RWPE1 (cell line): ENCODE data around the gene TIMP2.
"Not testable (repeated sequence)": the region's sequence is repeated elsewhere in the genome, so short reads cannot be mapped to it uniquely, and the experiment has no call there.

Source experiments
- CTCF ChIA-PET: fragments of 350-600 bp; sonication (Branson Sonifier 250); formaldehyde crosslinking; extraction: SDS; loops from one replicate; lab custom pipeline; 2021; lab: Yijun Ruan, JAX
- POLR2A ChIA-PET: fragments of 400-600 bp; formaldehyde crosslinking; extraction: SDS; loops from one replicate; lab custom pipeline; 2020; ENCODE audit warnings: antibody characterized with exemption; ENCODE audit not compliant: low non-redundant PET; lab: Yijun Ruan, JAX
- DNase-seq: peaks from one replicate; pipeline ENCODE4 v3.0.0; 2012; ENCODE audit warnings: low spot score
- H3K27ac ChIP-seq: fragments of 450-650 bp; 2 replicates; pipeline ENCODE4 v1.5.1; 2017
- TF ChIP-seq, protein P1 (sequence below): fragments of 450-650 bp; conservative IDR thresholded peaks from 2 replicates; pipeline ENCODE4 v1.5.1; 2017; ENCODE audit warnings: low read depth, mild to moderate bottlenecking

TIMP2 gene

DNA sequence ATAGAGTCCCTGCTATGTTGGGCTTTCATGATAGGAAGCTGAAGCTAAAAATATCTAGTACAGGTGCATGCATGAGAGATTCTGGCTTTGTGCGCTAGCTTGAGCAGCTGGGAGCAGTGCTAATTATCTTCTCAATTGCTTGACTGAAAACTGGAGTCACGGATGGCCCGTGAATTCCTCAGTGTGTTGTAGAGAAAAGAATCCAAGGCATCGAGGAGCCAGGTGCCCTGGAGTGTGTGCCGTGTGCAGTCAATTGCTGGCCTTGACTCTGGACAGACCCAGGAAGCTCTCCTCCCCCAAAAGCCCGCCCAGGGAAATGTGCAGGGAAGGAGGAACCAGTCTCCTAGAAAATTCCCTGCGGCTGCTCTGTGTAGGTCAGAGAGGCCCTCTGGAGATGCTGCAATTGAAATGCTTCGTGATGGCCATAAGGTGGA, 40.3 kb upstream of the TIMP2 start:
- peak overlapping the region; percentile 3; the same call in 1 of the 2 replicates for H3K27ac ChIP-seq
- CTCF ChIA-PET = interaction anchor here (0.9 kb wide), 1 partner anchor 42 kb away, joined by 3 read pairs; no protein-coding TSS in a partner anchor
- POLR2A ChIA-PET = interaction anchor here (0.5 kb wide), 1 partner anchor 21 kb away, joined by 7 read pairs; no protein-coding TSS in a partner anchor
- TF ChIP-seq, protein P1, sequence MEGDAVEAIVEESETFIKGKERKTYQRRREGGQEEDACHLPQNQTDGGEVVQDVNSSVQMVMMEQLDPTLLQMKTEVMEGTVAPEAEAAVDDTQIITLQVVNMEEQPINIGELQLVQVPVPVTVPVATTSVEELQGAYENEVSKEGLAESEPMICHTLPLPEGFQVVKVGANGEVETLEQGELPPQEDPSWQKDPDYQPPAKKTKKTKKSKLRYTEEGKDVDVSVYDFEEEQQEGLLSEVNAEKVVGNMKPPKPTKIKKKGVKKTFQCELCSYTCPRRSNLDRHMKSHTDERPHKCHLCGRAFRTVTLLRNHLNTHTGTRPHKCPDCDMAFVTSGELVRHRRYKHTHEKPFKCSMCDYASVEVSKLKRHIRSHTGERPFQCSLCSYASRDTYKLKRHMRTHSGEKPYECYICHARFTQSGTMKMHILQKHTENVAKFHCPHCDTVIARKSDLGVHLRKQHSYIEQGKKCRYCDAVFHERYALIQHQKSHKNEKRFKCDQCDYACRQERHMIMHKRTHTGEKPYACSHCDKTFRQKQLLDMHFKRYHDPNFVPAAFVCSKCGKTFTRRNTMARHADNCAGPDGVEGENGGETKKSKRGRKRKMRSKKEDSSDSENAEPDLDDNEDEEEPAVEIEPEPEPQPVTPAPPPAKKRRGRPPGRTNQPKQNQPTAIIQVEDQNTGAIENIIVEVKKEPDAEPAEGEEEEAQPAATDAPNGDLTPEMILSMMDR = no peak
- DNase-seq = no peak

DNA sequence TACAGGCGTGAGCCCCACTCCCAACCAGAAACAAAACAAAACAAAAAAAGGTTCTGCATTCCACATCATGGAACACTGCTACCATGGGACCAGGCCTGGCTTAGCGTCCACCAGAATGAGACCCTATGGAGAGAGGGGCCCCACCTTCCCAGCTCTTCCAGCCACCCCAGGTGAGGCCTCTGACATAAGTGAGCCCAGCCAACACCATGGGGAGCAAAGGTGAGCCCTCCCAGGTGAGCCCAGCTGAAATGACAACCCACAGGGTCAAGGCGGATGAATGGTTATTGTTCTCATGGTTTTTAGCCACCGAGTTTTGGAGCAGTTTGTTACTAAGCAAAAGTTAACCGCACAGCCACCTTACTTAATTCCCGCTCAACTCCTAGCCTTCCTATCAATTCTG, 38.2 kb upstream of the TIMP2 start:
- ChIA-PET POLR2A (no interaction called here), CTCF (interaction anchor here (0.7 kb wide), 1 partner anchor 92 kb away, joined by 4 read pairs; no protein-coding TSS in a partner anchor)
- no peak overlapping the region for H3K27ac ChIP-seq
- no peak for DNase-seq
- TF ChIP-seq, protein P1 = no peak

DNA sequence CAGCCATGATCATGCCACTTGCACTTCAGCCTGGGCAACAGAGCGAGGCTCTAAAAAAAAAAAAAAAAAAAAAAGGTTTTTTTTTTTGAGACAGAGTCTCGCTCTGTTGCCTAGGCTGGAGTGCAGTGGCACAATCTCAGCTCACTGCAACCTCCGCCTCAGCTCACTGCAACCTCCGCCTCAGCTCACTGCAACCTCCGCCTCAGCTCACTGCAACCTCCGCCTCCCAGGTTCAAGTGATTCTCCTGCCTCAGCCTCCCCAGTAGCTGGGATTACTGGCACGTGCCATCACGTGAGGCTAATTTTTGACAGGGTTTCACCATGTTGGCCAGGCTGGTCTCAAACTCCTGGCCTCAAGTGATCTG, 37.8 kb upstream of the TIMP2 start:
- CTCF ChIA-PET = interaction anchor here (0.7 to 0.9 kb wide), 2 partner anchors 8 to 92 kb away, joined by 4 to 5 read pairs; no protein-coding TSS in a partner anchor
- DNase-seq, H3K27ac ChIP-seq, POLR2A ChIA-PET: not testable (repeated sequence)

DNA sequence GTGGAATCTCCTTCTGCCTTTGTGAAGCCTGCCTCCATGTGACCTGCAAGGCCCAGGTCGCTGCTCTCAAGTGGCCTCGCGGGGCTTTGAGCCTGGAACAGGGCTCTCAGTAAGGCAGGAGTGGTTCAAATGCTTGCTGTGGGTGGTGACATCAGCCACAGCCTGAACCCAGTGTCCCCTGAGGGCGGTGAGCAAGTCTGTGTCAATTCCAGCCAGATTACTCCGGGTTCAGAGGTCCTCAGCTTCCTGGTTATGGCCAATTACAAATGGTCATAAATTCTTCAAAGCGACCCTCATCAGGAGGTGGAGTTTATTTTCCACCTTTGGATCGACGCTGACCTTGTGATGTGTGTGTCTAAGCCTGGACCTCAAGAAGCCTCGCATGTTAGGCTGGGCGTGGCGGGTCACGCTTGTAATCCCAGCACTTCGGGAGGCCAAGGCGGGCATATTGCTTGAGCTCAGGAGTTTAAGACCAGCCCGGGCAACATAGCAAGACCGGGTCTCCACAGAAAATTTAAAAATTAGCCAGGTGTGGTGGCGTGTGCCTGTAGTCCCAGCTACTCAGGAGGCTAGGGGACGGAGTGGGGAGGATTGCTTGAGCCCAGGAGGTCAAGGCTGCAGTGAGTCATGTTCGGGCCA, 37.3 kb upstream of the TIMP2 start:
- ChIA-PET CTCF (interaction anchor here (0.7 to 0.9 kb wide), 2 partner anchors 8 to 92 kb away, joined by 4 to 5 read pairs; no protein-coding TSS in a partner anchor), POLR2A (no interaction called here)
- TF ChIP-seq, protein P1 = no peak
- DNase-seq = no peak
- H3K27ac ChIP-seq = no peak overlapping the region; the same call in 1 of the 2 replicates

DNA sequence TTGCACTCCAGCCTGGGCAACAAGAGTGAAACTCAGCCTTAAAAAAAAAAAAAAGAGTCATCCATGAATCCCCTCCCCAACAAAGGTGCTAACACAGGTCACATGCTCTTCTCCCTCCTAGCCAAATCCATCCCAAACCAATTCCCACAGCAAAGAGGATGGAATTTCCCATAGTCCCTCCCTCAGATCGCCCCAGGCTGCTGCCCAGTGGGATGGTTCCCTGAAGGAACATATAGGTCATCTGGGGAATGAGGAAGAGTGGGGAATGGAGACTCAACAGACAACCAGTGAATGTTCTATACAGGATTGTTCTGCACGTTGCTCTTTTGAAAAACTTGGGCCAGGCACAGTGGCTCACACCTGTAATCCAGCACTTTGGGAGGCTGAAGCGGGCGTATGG, 36.4 kb upstream of the TIMP2 start:
- ChIA-PET CTCF (interaction anchor here (0.6 to 0.7 kb wide), 2 partner anchors 8 to 296 kb away, joined by 3 read pairs; no protein-coding TSS in a partner anchor), POLR2A (no interaction called here)

DNA sequence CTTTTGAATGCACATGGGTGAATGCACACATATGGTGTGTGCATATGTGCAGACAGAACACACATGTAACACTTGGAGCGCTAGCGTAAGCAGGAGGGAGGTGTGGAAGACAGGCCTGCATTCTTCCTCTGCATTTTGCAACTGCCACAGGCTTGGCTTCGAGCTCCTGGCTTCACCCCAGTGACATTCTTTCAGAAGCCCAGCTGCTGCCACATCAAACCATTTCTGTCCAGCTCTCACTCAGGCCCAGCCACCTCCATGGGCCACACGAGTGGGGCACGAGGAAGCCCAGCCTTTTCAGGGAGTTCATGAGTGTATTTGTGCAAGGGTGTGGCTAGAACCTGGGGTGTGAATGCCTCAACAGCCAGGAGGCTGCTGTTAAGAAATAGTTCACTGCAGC, 35.7 kb upstream of the TIMP2 start:
- DNase-seq = no peak
- POLR2A ChIA-PET = no interaction called here

More for the DNA sequence above, 36.4 kb upstream of the TIMP2 start:
- TF ChIP-seq, protein P1 = no peak
- no peak overlapping the region for H3K27ac ChIP-seq
- no peak for DNase-seq

More for the DNA sequence above, 35.7 kb upstream of the TIMP2 start:
- peak overlapping the region; percentile 16; the same call in 1 of the 2 replicates for H3K27ac ChIP-seq
- CTCF ChIA-PET = interaction anchor here (0.5 to 0.7 kb wide), 3 partner anchors 9 to 297 kb away, joined by 3 to 4 read pairs (median 3); no protein-coding TSS in a partner anchor
- TF ChIP-seq, protein P1 = no peak
